ENCODE results near the gene STEAP2. TPM values are rescaled to one million over a fixed set of nuclear protein-coding genes. Genes with fewer than 3 reads are reported as not detected.

The STEAP2 gene
- total RNA-seq, 2 donors from 2014 or later: not detected

- Mint-ChIP-seq H3K27ac (no peak overlapping the region), H3K9me3 (no peaks in the 10 kb centered on the region), H3K36me3 (no peaks in the 10 kb centered on the region)
- no peak for ATAC-seq
- no peak for DNase-seq (ENCODE audit: low spot score in 2 of 2)
Observed at GRCh38 chr7:90276033-90276728, 64.6 kb downstream of the STEAP2 start.

Other genes starting within 250 kb of the STEAP2 start
- gene STEAP1, start 57.3 kb upstream of the STEAP2 start, total RNA-seq: 1 to 10 TPM in 1 of 2 donors, under 1 TPM in 1; 0.30 to 2.6 TPM
- gene CFAP69, start 33.4 kb downstream of the STEAP2 start, total RNA-seq: under 1 TPM; 0.23 to 0.39 TPM
- not detected for gene FAM237B, start 109.6 kb downstream of the STEAP2 start, total RNA-seq
- 10 to 100 TPM; 31.2 to 68.7 TPM for gene GTPBP10, start 135.0 kb downstream of the STEAP2 start, total RNA-seq
- 10 to 100 TPM in 1 of 2 donors, 1 to 10 TPM in 1; 2.8 to 11.3 TPM for gene CLDN12, start 191.7 kb downstream of the STEAP2 start, total RNA-seq

All from activated naive CD4-positive, alpha-beta T cell treated with anti-CD3 and anti-CD28 coated beads, Interleukin-2, amount 50 U/mL, for 72 hours (primary cell).